ENCODE measurements around the gene APOBEC3A. TPM values are rescaled to one million over a fixed set of nuclear protein-coding genes. Genes with fewer than 3 reads are reported as not detected.
"Not testable (repeated sequence)": the region's sequence is repeated elsewhere in the genome, so short reads cannot be mapped to it uniquely, and the experiment has no call there.

Gene APOBEC3A
- total RNA-seq, 1 donor from 2014 or later: 0.12 TPM

- no peak for DNase-seq (ENCODE audit: low read depth)
- H3K4me3 ChIP-seq (ENCODE audit: low read depth, low read length): no peak overlapping the region
- no peak for TF ChIP-seq CTCF (conservative IDR thresholded peaks at IDR 0.05; ENCODE audit: low read depth, low read length)
Observed at GRCh38 chr22:38971202-38971601, 13.8 kb downstream of the APOBEC3A start.

- no peak overlapping the region for H3K4me3 ChIP-seq (ENCODE audit: low read depth, low read length)
- TF ChIP-seq CTCF (conservative IDR thresholded peaks at IDR 0.05; ENCODE audit: low read depth, low read length): no peak
- DNase-seq (ENCODE audit: low read depth): no peak
Observed at GRCh38 chr22:38971791-38972190, 14.4 kb downstream of the APOBEC3A start.

GRCh38 chr22:38972558-38972957, 15.1 kb downstream of the APOBEC3A start:
- DNase-seq (ENCODE audit: low read depth): no peak
- no peak for TF ChIP-seq CTCF (conservative IDR thresholded peaks at IDR 0.05; ENCODE audit: low read depth, low read length)
- H3K4me3 ChIP-seq (ENCODE audit: low read depth, low read length): no peak overlapping the region

GRCh38 chr22:38973289-38974169, 16.1 kb downstream of the APOBEC3A start:
- no peak overlapping the region for H3K4me3 ChIP-seq (ENCODE audit: low read depth, low read length)
- no peak for DNase-seq (ENCODE audit: low read depth)
- TF ChIP-seq CTCF (conservative IDR thresholded peaks at IDR 0.05; ENCODE audit: low read depth, low read length): peak; percentile 87

- no peak for DNase-seq (ENCODE audit: low read depth)
- H3K4me3 ChIP-seq (ENCODE audit: low read depth, low read length): no peak overlapping the region
- no peak for TF ChIP-seq CTCF (conservative IDR thresholded peaks at IDR 0.05; ENCODE audit: low read depth, low read length)
Observed at GRCh38 chr22:38974170-38974825, 16.9 kb downstream of the APOBEC3A start.

GRCh38 chr22:38974826-38975175, 17.4 kb downstream of the APOBEC3A start:
- DNase-seq (ENCODE audit: low read depth): no peak
- H3K4me3 ChIP-seq (ENCODE audit: low read depth, low read length): no peak overlapping the region
- TF ChIP-seq CTCF (conservative IDR thresholded peaks at IDR 0.05; ENCODE audit: low read depth, low read length): no peak

- not testable (repeated sequence) for H3K4me3 ChIP-seq (ENCODE audit: low read depth, low read length); DNase-seq (ENCODE audit: low read depth)
Observed at GRCh38 chr22:38977289-38977688, 19.9 kb downstream of the APOBEC3A start.

GRCh38 chr22:38980587-38980986, 23.2 kb downstream of the APOBEC3A start:
- not testable (repeated sequence) for DNase-seq (ENCODE audit: low read depth); H3K4me3 ChIP-seq (ENCODE audit: low read depth, low read length)

Data from epithelial cell of proximal tubule (primary cell).